ENCODE data around the gene SLC26A1.

DNA sequence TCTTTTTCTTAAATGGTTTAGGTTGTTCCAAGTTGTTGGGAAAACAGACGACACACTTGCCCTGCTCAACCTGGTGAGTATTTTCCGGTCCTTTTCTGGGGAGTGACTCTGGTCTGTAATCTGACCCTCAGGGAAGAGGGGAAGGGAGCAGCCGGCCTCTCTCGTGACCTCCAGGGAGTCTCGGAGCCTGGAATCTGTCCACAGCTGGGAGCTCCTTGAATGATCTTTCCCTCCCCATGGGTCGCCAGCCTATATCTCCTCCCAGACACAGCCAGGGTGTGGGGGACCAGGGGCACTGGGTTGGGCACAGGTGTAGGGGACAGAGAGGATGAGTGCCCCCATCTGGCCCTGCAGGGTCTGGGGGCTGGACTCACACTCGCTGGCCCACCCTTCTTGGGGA, 42.0 kb downstream of the SLC26A1 start:
- no peak for TF ChIP-seq POLR2A (IDR thresholded peaks at IDR 0.05)
- TF ChIP-seq, protein P1, sequence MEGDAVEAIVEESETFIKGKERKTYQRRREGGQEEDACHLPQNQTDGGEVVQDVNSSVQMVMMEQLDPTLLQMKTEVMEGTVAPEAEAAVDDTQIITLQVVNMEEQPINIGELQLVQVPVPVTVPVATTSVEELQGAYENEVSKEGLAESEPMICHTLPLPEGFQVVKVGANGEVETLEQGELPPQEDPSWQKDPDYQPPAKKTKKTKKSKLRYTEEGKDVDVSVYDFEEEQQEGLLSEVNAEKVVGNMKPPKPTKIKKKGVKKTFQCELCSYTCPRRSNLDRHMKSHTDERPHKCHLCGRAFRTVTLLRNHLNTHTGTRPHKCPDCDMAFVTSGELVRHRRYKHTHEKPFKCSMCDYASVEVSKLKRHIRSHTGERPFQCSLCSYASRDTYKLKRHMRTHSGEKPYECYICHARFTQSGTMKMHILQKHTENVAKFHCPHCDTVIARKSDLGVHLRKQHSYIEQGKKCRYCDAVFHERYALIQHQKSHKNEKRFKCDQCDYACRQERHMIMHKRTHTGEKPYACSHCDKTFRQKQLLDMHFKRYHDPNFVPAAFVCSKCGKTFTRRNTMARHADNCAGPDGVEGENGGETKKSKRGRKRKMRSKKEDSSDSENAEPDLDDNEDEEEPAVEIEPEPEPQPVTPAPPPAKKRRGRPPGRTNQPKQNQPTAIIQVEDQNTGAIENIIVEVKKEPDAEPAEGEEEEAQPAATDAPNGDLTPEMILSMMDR (IDR thresholded peaks at IDR 0.05), result no peak

Measured in body of pancreas (tissue), 4 donors.